Nephron (organoid): ENCODE results near the gene IL21R.

Source experiments
- H3K27ac Mint-ChIP-seq, 3 experiments: 2 replicates each; pipeline ENCODE4 v1.8.0; 2020; ENCODE audit warnings: mixed read lengths in 3 of 3, mild to moderate bottlenecking in 2 of 3, moderate library complexity in 1 of 3
- H3K27me3 Mint-ChIP-seq: 2 replicates; pipeline ENCODE4 v1.8.0; 2021; ENCODE audit warnings: low read depth, mild to moderate bottlenecking, moderate library complexity, mixed read lengths
- H3K36me3 Mint-ChIP-seq: 2 replicates; pipeline ENCODE4 v1.8.0; 2020; ENCODE audit warnings: low read depth, mixed read lengths
- H3K4me1 Mint-ChIP-seq: 2 replicates; pipeline ENCODE4 v1.8.0; 2020; ENCODE audit warnings: mixed read lengths
- H3K4me3 Mint-ChIP-seq, 3 experiments: 2 replicates each; pipeline ENCODE4 v1.8.0; 2020; ENCODE audit warnings: mild to moderate bottlenecking in 3 of 3, mixed read lengths in 3 of 3, moderate library complexity in 2 of 3
- H3K9me3 Mint-ChIP-seq: 2 replicates; pipeline ENCODE4 v1.8.0; 2020; ENCODE audit warnings: mixed read lengths
- CTCF ChIP-seq, 3 experiments: fragments of 200-600 bp; sonication (generic); IDR thresholded peaks; one replicate each; pipeline ENCODE4 v1.5.0; 2021; ENCODE audit warnings: antibody characterized with exemption in 3 of 3; ENCODE audit not compliant: unreplicated experiment in 3 of 3

IL21R gene

DNA sequence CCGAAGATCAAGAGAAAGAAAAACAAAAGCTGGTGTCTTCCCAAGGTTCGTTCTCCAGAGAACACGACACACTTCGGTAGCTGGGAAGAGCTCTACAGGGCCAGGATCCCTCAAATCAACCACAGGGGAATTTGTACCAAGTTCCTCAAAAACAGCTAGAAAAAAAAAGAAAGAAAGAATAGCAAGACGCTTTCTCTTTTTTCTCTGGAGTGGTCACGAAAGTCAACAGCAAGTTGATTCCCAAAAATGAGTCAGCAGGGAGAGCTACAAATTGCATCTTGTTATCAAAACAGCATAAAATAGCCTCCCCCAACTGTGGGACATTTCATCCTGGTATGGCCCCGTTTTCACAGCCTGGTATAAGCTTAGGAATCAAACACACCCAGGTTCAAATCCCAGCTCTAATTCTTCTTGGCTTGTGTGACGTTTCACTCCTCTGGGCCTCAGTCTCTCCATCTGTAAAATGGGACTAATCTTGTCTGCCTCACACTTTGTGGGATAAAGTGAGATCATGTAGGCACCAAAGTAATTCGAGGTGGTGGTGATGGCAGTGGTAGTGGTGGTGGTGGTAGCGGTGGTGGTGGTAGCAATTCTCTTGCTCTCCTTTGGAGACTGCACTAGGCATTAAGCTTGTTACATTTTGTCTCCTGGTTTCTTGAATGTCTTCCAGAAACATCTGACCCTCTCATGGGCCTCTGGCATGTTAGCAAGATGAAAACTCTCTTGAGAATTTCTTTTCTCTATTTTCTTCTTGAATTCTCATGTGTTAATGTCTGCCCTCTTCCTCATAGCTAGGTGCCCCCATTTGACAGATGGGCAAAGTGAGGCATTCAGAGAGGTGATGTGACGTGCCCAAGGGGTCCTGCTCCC is 988 bp upstream of the IL21R start:
- peaks cover 2% of the 10 kb centered on the region for H3K27me3 Mint-ChIP-seq

DNA sequence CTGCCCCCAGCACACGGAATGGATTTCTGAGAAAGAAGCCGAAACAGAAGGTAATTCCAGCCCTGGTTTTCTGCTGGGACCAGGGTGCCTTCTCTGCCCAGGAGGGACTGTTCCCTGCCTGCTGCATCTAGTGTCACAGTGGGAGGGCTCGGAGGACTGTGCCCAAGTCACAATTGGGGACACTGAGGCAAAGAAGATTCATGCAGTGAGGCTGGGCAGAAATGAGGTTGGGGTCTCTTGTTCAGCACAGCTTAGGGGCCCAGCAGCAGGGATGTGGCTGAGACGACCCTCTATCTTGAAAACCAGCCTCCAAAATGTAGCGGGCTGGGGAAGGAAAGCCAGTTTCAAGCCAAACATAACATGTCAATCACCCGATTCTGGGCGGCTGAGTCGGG is 592 bp downstream of the IL21R start:
- peaks cover 42% of the 10 kb centered on the region for H3K4me1 Mint-ChIP-seq
- H3K4me3 Mint-ChIP-seq = peak overlapping the region in 2 of 3 experiments; percentile 16 to 54

More for the DNA sequence above, 988 bp upstream of the IL21R start:
- peak overlapping the region in 1 of 3 experiments; percentile 46 for H3K4me3 Mint-ChIP-seq
- H3K27ac Mint-ChIP-seq = peak overlapping the region in 2 of 3 experiments; percentile 61 to 74
- peaks cover 35% of the 10 kb centered on the region for H3K4me1 Mint-ChIP-seq
- peaks cover 1% of the 10 kb centered on the region for H3K9me3 Mint-ChIP-seq
- TF ChIP-seq CTCF (IDR thresholded peaks at IDR 0.05; ENCODE audit: unreplicated experiment in 3 of 3) = no peak
- H3K36me3 Mint-ChIP-seq = no peaks in the 10 kb centered on the region

DNA sequence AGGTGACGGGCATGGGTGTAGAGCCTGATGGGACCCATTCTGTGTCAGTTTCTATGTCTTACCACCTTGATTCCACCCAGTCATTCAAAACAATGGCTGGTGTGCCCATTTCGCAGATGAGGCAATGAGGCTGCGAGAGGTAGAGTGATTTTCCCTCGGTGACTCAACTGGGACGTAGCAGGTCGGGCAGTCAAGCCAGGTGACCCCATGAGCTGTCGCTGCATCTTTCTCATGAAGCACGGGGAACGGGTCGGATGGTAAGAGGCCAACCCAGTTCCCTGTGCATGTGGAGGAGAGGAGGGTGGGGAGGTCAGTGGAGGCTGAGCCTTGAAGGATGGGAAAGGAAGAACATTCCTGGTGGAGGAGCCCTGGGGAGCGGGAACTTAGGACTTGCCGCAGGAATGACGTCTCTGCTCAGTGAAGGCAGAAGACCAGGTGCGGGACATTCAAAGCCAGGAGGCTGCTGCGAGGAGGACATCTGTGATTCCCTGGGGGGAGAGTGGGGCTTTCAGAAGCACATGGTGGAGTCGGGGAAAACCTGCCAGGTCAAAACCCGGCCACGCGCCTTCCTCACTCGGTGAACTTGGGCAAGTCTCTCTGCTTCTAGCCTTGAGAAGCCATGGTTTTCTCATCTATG is 1.1 kb downstream of the IL21R start:
- Mint-ChIP-seq H3K4me1 (peaks cover 42% of the 10 kb centered on the region), H3K27me3 (peaks cover 6% of the 10 kb centered on the region), H3K36me3 (no peaks in the 10 kb centered on the region), H3K9me3 (peaks cover 2% of the 10 kb centered on the region), H3K4me3 (peak overlapping the region in 1 of 3 experiments; percentile 22), H3K27ac (peak overlapping the region; percentile 48 to 85 (median 72))
- no peak for TF ChIP-seq CTCF (IDR thresholded peaks at IDR 0.05; ENCODE audit: unreplicated experiment in 3 of 3)

More for the DNA sequence above, 592 bp downstream of the IL21R start:
- no peak for TF ChIP-seq CTCF (IDR thresholded peaks at IDR 0.05; ENCODE audit: unreplicated experiment in 3 of 3)
- H3K27ac Mint-ChIP-seq = peak overlapping the region; percentile 60 to 85 (median 72)
- no peaks in the 10 kb centered on the region for H3K9me3 Mint-ChIP-seq
- peaks cover 6% of the 10 kb centered on the region for H3K27me3 Mint-ChIP-seq
- H3K36me3 Mint-ChIP-seq = no peaks in the 10 kb centered on the region

DNA sequence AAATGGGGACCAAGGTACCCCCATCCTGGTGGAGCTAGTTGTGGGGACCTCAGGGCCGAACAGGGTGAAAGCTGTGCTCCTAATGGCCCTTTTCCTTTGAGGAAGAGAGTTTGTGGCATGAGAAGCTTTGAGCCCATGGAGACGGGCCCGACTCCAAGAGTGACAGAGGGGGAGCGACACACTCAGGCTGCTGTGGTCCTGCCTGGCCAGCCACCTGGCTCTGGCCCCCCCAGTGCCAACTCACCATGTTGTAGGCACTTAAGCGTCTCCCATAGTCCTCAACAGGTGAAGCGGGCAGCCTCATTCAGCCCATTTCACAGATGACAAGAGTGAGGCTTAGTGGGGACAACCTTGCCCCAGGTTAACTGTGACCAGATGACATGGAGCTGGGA is 1.6 kb downstream of the IL21R start:
- Mint-ChIP-seq H3K27ac (peak overlapping the region in 2 of 3 experiments; percentile 48 to 85), H3K4me3 (peak overlapping the region in 1 of 3 experiments; percentile 22), H3K4me1 (peaks cover 42% of the 10 kb centered on the region), H3K36me3 (no peaks in the 10 kb centered on the region), H3K27me3 (peaks cover 6% of the 10 kb centered on the region), H3K9me3 (peaks cover 3% of the 10 kb centered on the region)
- no peak for TF ChIP-seq CTCF (IDR thresholded peaks at IDR 0.05; ENCODE audit: unreplicated experiment in 3 of 3)

DNA sequence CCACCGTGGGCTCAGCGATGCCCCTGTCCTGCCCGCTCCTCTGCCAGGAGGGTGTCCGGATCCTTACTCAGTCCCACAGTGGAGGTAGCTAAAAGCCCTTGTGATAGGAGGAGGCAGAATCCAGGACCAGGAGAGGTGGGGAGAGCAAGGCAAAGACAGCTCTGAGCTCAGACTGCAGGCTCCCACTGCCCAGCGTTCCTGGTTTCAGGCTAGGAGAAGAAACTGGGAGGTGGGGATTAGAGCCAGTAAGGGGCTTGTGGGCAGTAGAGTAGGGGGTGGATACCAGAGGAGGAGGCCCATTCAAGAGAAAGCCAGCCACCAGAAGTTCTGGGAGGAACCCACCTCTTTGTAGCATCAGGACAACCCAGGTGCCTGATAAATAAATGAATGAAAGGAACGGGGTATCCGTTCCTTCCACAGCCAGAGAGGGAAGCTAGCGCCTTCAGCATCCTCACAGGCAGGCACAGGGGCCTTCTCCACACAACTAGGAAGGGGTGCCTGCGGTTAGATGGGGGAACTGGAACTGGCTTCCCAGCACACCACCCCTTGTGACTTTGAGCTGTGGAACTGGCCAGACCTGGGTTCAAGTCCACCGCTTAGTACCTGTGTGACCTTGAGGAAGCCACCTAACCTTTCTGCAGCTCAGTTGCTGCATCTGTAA is 2.3 kb downstream of the IL21R start:
- no peak for TF ChIP-seq CTCF (IDR thresholded peaks at IDR 0.05; ENCODE audit: unreplicated experiment in 3 of 3)
- Mint-ChIP-seq H3K27me3 (peaks cover 6% of the 10 kb centered on the region), H3K36me3 (no peaks in the 10 kb centered on the region), H3K4me3 (no peak overlapping the region), H3K9me3 (peaks cover 3% of the 10 kb centered on the region), H3K27ac (peak overlapping the region in 1 of 3 experiments; percentile 67), H3K4me1 (peaks cover 42% of the 10 kb centered on the region)
